H9 (cell line): ENCODE results near the gene KIAA0513. TPM values are rescaled to one million over a fixed set of nuclear protein-coding genes. Genes with fewer than 3 reads are reported as not detected.

Source experiments
- DNase-seq: peaks from one replicate; pipeline ENCODE4 v3.0.0-alpha.2; 2017
- H2AFZ ChIP-seq: one replicate; pipeline ENCODE4 v1.6.1; 2013; ENCODE audit warnings: mild to moderate bottlenecking, low read length, control low read depth, moderate library complexity
- H2AK5ac ChIP-seq: 2 replicates; pipeline ENCODE4 v1.6.1; 2013; ENCODE audit warnings: low read length, control low read depth, mixed read lengths; ENCODE audit not compliant: insufficient read length
- H2BK120ac ChIP-seq: one replicate; pipeline ENCODE4 v1.6.1; 2013; ENCODE audit warnings: low read depth, mild to moderate bottlenecking, low read length, control low read depth, inconsistent platforms; ENCODE audit not compliant: poor library complexity, severe bottlenecking
- H2BK12ac ChIP-seq: 2 replicates; pipeline ENCODE4 v1.6.1; 2013; ENCODE audit warnings: low read length, control low read depth, mixed read lengths, low read depth; ENCODE audit not compliant: insufficient read length
- H2BK15ac ChIP-seq: 2 replicates; pipeline ENCODE4 v1.6.1; 2013; ENCODE audit warnings: low read depth, low read length, control low read depth
- H2BK20ac ChIP-seq: one replicate; pipeline ENCODE4 v1.6.1; 2013; ENCODE audit warnings: low read depth, mild to moderate bottlenecking, low read length, control low read depth, inconsistent platforms; ENCODE audit not compliant: poor library complexity, severe bottlenecking
- H2BK5ac ChIP-seq: 2 replicates; pipeline ENCODE4 v1.6.1; 2013; ENCODE audit warnings: low read length, control low read depth, mixed read lengths; ENCODE audit not compliant: insufficient read length
- H3K14ac ChIP-seq: 2 replicates; pipeline ENCODE4 v1.6.1; 2013; ENCODE audit warnings: low read length, control low read depth; ENCODE audit not compliant: insufficient read depth
- H3K18ac ChIP-seq: 2 replicates; pipeline ENCODE4 v1.6.1; 2013; ENCODE audit warnings: low read depth, mild to moderate bottlenecking, mixed read lengths, low read length, control low read depth; ENCODE audit not compliant: insufficient read length
- H3K23ac ChIP-seq: 2 replicates; pipeline ENCODE4 v1.6.1; 2013; ENCODE audit warnings: low read length, control low read depth, mixed read lengths, low read depth; ENCODE audit not compliant: insufficient read length
- H3K23me2 ChIP-seq: 2 replicates; pipeline ENCODE4 v1.6.1; 2013; ENCODE audit warnings: low read depth, mild to moderate bottlenecking, mixed read lengths, low read length, control low read depth; ENCODE audit not compliant: insufficient read length, poor library complexity, severe bottlenecking
- H3K27ac ChIP-seq: 2 replicates; pipeline ENCODE4 v1.5.1; 2013; ENCODE audit warnings: low read length, control low read depth, mixed read lengths, low read depth; ENCODE audit not compliant: insufficient read length
- H3K27me3 ChIP-seq: 2 replicates; pipeline ENCODE4 v1.6.1; 2013; ENCODE audit warnings: low read length, control low read depth, inconsistent platforms; ENCODE audit not compliant: insufficient read depth
- H3K4ac ChIP-seq: 2 replicates; pipeline ENCODE4 v1.6.1; 2013; ENCODE audit warnings: low read depth, mild to moderate bottlenecking, control low read depth, inconsistent platforms, low read length, moderate library complexity
- H3K4me1 ChIP-seq: 2 replicates; pipeline ENCODE4 v1.6.1; 2013; ENCODE audit warnings: low read length, control low read depth, inconsistent platforms; ENCODE audit not compliant: insufficient read depth
- H3K4me2 ChIP-seq: 2 replicates; pipeline ENCODE4 v1.6.1; 2013; ENCODE audit warnings: low read length, control low read depth, mixed read lengths; ENCODE audit not compliant: insufficient read length, insufficient read depth
- H3K56ac ChIP-seq: 2 replicates; pipeline ENCODE4 v1.6.1; 2013; ENCODE audit warnings: low read depth, mild to moderate bottlenecking, mixed read lengths, low read length, control low read depth; ENCODE audit not compliant: insufficient read length
- H3K79me1 ChIP-seq: 2 replicates; pipeline ENCODE4 v1.6.1; 2013; ENCODE audit warnings: low read depth, mild to moderate bottlenecking, moderate library complexity, low read length, control low read depth, inconsistent platforms; ENCODE audit not compliant: insufficient read depth, poor library complexity, severe bottlenecking
- H3K79me2 ChIP-seq: 2 replicates; pipeline ENCODE4 v1.6.1; 2013; ENCODE audit warnings: low read length, control low read depth, inconsistent platforms; ENCODE audit not compliant: insufficient read depth
- H3K9ac ChIP-seq: 2 replicates; pipeline ENCODE4 v1.6.1; 2013; ENCODE audit warnings: low read length, control low read depth, mixed read lengths; ENCODE audit not compliant: insufficient read length; ENCODE audit errors: extremely low read depth
- H3K9me3 ChIP-seq: one replicate; pipeline ENCODE4 v1.6.1; 2013; ENCODE audit warnings: low read depth, low read length, inconsistent platforms; ENCODE audit not compliant: control insufficient read depth
- H3T11ph ChIP-seq: one replicate; pipeline ENCODE4 v1.6.1; 2013; ENCODE audit warnings: mild to moderate bottlenecking, low read length, control low read depth, inconsistent platforms
- H4K20me1 ChIP-seq: one replicate; pipeline ENCODE4 v1.6.1; 2013; ENCODE audit not compliant: control insufficient read depth, insufficient read length, insufficient read depth
- H4K5ac ChIP-seq: 2 replicates; pipeline ENCODE4 v1.6.1; 2013; ENCODE audit warnings: low read depth, mild to moderate bottlenecking, mixed read lengths, low read length, control low read depth; ENCODE audit not compliant: insufficient read length
- H4K8ac ChIP-seq: replicated peaks from 2 replicates; pipeline ENCODE4 v1.6.1; 2013; ENCODE audit warnings: low read length, control low read depth, mixed read lengths, low read depth; ENCODE audit not compliant: insufficient read length
- H4K91ac ChIP-seq: 2 replicates; pipeline ENCODE4 v1.6.1; 2013; ENCODE audit warnings: low read depth, mild to moderate bottlenecking, moderate library complexity, mixed read lengths, low read length, control low read depth; ENCODE audit not compliant: insufficient read length
- H3K27ac Mint-ChIP-seq, 3 experiments: 2 replicates in 2 of 3; 3 replicates in 1 of 3; pipeline ENCODE4 v1.8.0; 2020 to 2021; ENCODE audit warnings: mixed read lengths in 3 of 3, mild to moderate bottlenecking in 1 of 3, moderate library complexity in 1 of 3
- H3K27me3 Mint-ChIP-seq: 2 replicates; pipeline ENCODE4 v1.8.0; 2021; ENCODE audit warnings: low read depth, mild to moderate bottlenecking, moderate library complexity, mixed read lengths
- H3K36me3 Mint-ChIP-seq, 3 experiments: 2 replicates in 2 of 3; 3 replicates in 1 of 3; pipeline ENCODE4 v1.8.0; 2020 to 2021; ENCODE audit warnings: low read depth in 3 of 3, mixed read lengths in 3 of 3; ENCODE audit not compliant: insufficient read depth in 1 of 3
- H3K4me1 Mint-ChIP-seq, 2 experiments: 2 replicates each; pipeline ENCODE4 v1.8.0; 2020; ENCODE audit warnings: mixed read lengths in 2 of 2
- H3K4me3 Mint-ChIP-seq, 2 experiments: 2 replicates in 1 of 2; 3 replicates in 1 of 2; pipeline ENCODE4 v1.8.0; 2020 to 2021; ENCODE audit warnings: mild to moderate bottlenecking in 2 of 2, mixed read lengths in 2 of 2, moderate library complexity in 1 of 2
- H3K9me3 Mint-ChIP-seq, 2 experiments: 2 replicates in 1 of 2; 3 replicates in 1 of 2; pipeline ENCODE4 v1.8.0; 2020; ENCODE audit warnings: mild to moderate bottlenecking in 2 of 2, mixed read lengths in 2 of 2, moderate library complexity in 1 of 2
- WGBS: extraction: QIAGEN DNeasy Blood & Tissue Kit; methylation state at CpG from one replicate; pipeline ENCODE4 v1.1.7; 2013; ENCODE audit warnings: missing lambda C conversion rate, low lambda C conversion rate, mixed read lengths; ENCODE audit not compliant: insufficient read length; ENCODE audit errors: extremely low coverage; 5-methylcytosine and 5-hydroxymethylcytosine counted together
- total RNA-seq: library from RNA; stranded (reverse); gene quantifications from 2 replicates; pipeline ENCODE4 v1.2.1, GENCODE V29; 2021
- TF ChIP-seq, protein P1 (sequence below): fragments of 200-600 bp; sonication (generic); conservative IDR thresholded peaks from 3 replicates; pipeline ENCODE4 v1.8.0; 2021; ENCODE audit warnings: antibody characterized with exemption, mild to moderate bottlenecking

Gene KIAA0513
- total RNA-seq, 1 experiment from 2014 or later: 4.7 TPM

DNA sequence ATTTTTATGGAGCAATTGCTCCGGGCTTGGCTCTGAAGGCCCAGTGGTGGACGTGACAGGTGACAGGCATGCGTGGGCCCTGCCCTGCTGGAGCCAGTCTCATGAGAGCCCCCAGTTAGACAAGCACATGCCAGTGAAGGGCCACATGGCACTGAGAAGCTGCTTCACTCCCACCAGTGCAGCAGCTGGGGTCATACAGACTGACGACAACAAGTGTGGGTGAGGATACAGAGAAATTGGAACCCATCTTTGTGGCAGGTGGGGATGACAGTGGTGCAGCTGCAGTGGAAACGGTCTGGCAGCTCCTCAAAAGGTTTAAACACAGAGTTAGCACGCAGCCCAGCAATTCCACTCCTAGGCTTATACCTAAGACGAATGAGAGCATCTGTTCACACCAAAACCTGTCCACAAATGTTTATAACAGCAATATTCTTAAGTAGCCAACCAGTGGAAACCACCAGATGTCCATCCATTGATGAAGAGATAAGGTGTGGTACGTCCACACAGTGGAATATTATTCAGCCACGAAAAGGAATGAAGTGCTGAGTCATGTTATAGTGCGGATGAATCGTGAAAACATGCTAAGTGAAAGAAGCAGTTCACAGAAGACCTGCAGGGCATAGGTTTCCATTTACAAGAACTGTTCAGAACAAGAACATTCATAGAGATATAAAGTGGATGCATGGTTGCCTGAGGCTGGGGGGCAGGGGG is 97.2 kb downstream of the KIAA0513 start:
- H3K4me1 Mint-ChIP-seq: peaks cover 21 to 24% of the 10 kb centered on the region in 2 experiments
- Histone ChIP-seq H3K4ac (no peak overlapping the region), H3K56ac (no peak overlapping the region), H3K14ac (0 out of 2 replicates have a peak overlapping the region, but pooled peaks have one; percentile 30), H3T11ph (no peak overlapping the region), H4K20me1 (no peaks in the 10 kb centered on the region), H3K23me2 (no peaks in the 10 kb centered on the region), H3K27ac (no peak overlapping the region), H3K18ac (no peak overlapping the region), H3K23ac (no peak overlapping the region), H4K8ac (no peak overlapping the region), H3K27me3 (no peaks in the 10 kb centered on the region), H3K79me1 (no peaks in the 10 kb centered on the region), H3K9me3 (no peaks in the 10 kb centered on the region), H2BK12ac (no peak overlapping the region), H2BK5ac (no peak overlapping the region), H2BK20ac (no peak overlapping the region), H3K4me1 (peaks cover 3% of the 10 kb centered on the region; the same call in 1 of the 2 replicates), H3K9ac (no peak overlapping the region), H4K5ac (no peak overlapping the region), H3K79me2 (no peaks in the 10 kb centered on the region), H2AK5ac (no peak overlapping the region), H2BK15ac (no peak overlapping the region), H2AFZ (no peak overlapping the region), H2BK120ac (no peak overlapping the region), H3K4me2 (no peak overlapping the region), H4K91ac (no peak overlapping the region)
- DNase-seq: no peak
- TF ChIP-seq, protein P1, sequence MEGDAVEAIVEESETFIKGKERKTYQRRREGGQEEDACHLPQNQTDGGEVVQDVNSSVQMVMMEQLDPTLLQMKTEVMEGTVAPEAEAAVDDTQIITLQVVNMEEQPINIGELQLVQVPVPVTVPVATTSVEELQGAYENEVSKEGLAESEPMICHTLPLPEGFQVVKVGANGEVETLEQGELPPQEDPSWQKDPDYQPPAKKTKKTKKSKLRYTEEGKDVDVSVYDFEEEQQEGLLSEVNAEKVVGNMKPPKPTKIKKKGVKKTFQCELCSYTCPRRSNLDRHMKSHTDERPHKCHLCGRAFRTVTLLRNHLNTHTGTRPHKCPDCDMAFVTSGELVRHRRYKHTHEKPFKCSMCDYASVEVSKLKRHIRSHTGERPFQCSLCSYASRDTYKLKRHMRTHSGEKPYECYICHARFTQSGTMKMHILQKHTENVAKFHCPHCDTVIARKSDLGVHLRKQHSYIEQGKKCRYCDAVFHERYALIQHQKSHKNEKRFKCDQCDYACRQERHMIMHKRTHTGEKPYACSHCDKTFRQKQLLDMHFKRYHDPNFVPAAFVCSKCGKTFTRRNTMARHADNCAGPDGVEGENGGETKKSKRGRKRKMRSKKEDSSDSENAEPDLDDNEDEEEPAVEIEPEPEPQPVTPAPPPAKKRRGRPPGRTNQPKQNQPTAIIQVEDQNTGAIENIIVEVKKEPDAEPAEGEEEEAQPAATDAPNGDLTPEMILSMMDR: no peak
- H3K27me3 Mint-ChIP-seq: peaks cover 16% of the 10 kb centered on the region
- peaks cover 0 to 9% of the 10 kb centered on the region in 2 experiments; a peak in 3 of 5 replicates for H3K9me3 Mint-ChIP-seq
- H3K4me3 Mint-ChIP-seq: no peak overlapping the region
- H3K27ac Mint-ChIP-seq: no peak overlapping the region
- no CpG with 5 or more reads among the region's 11 CpGs for WGBS
- no peaks in the 10 kb centered on the region; a peak in 1 of 7 replicates for H3K36me3 Mint-ChIP-seq
